Kidney (tissue), 14 donors: ENCODE data around the gene SIM1. TPM values are rescaled to one million over a fixed set of nuclear protein-coding genes. Genes with fewer than 3 reads are reported as not detected.

Experiments
- DNase-seq, 5 donors: peaks; one replicate each; pipeline ENCODE4 v3.0.0-alpha.2; 2013 to 2020
- FAIRE-seq: peaks from 2 replicates; lab custom pipeline; 2012; peaks lifted over from hg19 to GRCh38; lab: Jason Lieb, UNC
- H3K27ac ChIP-seq, 2 donors: one replicate each; pipeline ENCODE4 v1.7.0; 2013; ENCODE audit warnings: low read depth in 2 of 2, low read length in 2 of 2, inconsistent platforms in 1 of 2
- H3K27me3 ChIP-seq: one replicate; pipeline ENCODE4 v1.7.1; 2013; ENCODE audit warnings: low read length, inconsistent platforms; ENCODE audit not compliant: control insufficient read depth, insufficient read depth
- H3K36me3 ChIP-seq, 3 donors: one replicate each; pipeline versions ENCODE4 v1.7.0 to v1.7.1; 2013; ENCODE audit warnings: low read length in 3 of 3, control low read depth in 1 of 3, inconsistent platforms in 1 of 3; ENCODE audit not compliant: insufficient read depth in 3 of 3, control insufficient read depth in 2 of 3
- H3K4me1 ChIP-seq, 3 donors: one replicate each; pipeline versions ENCODE4 v1.7.0 to v1.7.1; 2013; ENCODE audit warnings: low read length in 3 of 3, inconsistent platforms in 1 of 3, low read depth in 1 of 3; ENCODE audit not compliant: control insufficient read depth in 2 of 3, insufficient read depth in 2 of 3
- H3K4me3 ChIP-seq, 3 donors: one replicate each; pipeline versions ENCODE4 v1.7.0 to v1.8.1; 2013; ENCODE audit warnings: low read length in 3 of 3, control low read depth in 1 of 3, inconsistent platforms in 1 of 3
- H3K9ac ChIP-seq, 3 donors: one replicate each; pipeline versions ENCODE4 v1.7.0 to v1.7.1; 2013; ENCODE audit warnings: low read length in 3 of 3, control low read depth in 1 of 3, inconsistent platforms in 1 of 3
- H3K9me3 ChIP-seq, 3 donors: one replicate each; pipeline versions ENCODE4 v1.7.0 to v1.7.1; 2013; ENCODE audit warnings: low read length in 3 of 3, control low read depth in 1 of 3, inconsistent platforms in 1 of 3; ENCODE audit not compliant: control insufficient read depth in 2 of 3, insufficient read depth in 1 of 3
- intact Hi-C: fragments of 100-400 bp; cut with DNase I; formaldehyde crosslinking; loops from one replicate; pipeline ENCODE4 v1.11.1; 2022
- polyA plus RNA-seq: library from polyadenylated mRNA; stranded (reverse); fragments of 350-450 nt; fragmentation: Illumina TruSeq; extraction: RNeasy Lipid Tissue Mini Kit (QIAGEN cat#74804); gene quantifications from one replicate; pipeline ENCODE4 v1.2.3, GENCODE V29; 2014; ENCODE audit warnings: low read depth, low replicate concordance; ENCODE audit not compliant: insufficient read depth
- total RNA-seq: library from RNA; stranded (reverse); fragmentation: NEBNext Ultra II Directional; extraction: Animal tissue kit (Norgen Biotek cat#: 25700); gene quantifications from one replicate; pipeline ENCODE4 v1.2.1, GENCODE V29; 2021
- TF ChIP-seq, protein P1 (sequence below): IDR thresholded peaks from 3 replicates; pipeline ENCODE4 v1.5.1; 2012; ENCODE audit warnings: mild to moderate bottlenecking, moderate library complexity, borderline replicate concordance; ENCODE audit not compliant: insufficient read depth; ENCODE audit errors: extremely low read depth
- donor health status: control.
- donor health status: control.
- donor health status: control.
- donor health status: control.
- donor health status: control.
- donor health status: DM: yes; HTN: yes; CAD: no.
- donor health status: Normal renal cell carcinoma (clear cell type).

SIM1 gene
- total and polyA plus RNA-seq, 2 donors from 2014 or later, result 4.4 to 31.8 TPM

- DNase-seq (peak; percentile 83 to 88 (median 85)), FAIRE-seq (no peak)
- intact Hi-C loops, result no loop called here
- Histone ChIP-seq H3K4me1 (peaks cover 0 to 3% (median 0%) of the 10 kb centered on the region in 3 donors), H3K9ac (peak overlapping the region in 2 of 3 donors; percentile 32 to 67), H3K9me3 (no peaks in the 10 kb centered on the region), H3K4me3 (peak overlapping the region in 2 of 3 donors; percentile 33 to 77), H3K27ac (peak overlapping the region; percentile 86 to 94), H3K27me3 (peaks cover 58% of the 10 kb centered on the region), H3K36me3 (peaks cover 0 to 5% (median 0%) of the 10 kb centered on the region in 3 donors)
- TF ChIP-seq, protein P1, sequence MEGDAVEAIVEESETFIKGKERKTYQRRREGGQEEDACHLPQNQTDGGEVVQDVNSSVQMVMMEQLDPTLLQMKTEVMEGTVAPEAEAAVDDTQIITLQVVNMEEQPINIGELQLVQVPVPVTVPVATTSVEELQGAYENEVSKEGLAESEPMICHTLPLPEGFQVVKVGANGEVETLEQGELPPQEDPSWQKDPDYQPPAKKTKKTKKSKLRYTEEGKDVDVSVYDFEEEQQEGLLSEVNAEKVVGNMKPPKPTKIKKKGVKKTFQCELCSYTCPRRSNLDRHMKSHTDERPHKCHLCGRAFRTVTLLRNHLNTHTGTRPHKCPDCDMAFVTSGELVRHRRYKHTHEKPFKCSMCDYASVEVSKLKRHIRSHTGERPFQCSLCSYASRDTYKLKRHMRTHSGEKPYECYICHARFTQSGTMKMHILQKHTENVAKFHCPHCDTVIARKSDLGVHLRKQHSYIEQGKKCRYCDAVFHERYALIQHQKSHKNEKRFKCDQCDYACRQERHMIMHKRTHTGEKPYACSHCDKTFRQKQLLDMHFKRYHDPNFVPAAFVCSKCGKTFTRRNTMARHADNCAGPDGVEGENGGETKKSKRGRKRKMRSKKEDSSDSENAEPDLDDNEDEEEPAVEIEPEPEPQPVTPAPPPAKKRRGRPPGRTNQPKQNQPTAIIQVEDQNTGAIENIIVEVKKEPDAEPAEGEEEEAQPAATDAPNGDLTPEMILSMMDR, result no peak
Measured at GRCh38 chr6:100467129-100468015, 2.7 kb upstream of the SIM1 start.

- Histone ChIP-seq H3K9me3 (no peaks in the 10 kb centered on the region), H3K4me1 (peaks cover 0 to 3% (median 0%) of the 10 kb centered on the region in 3 donors), H3K27ac (peak overlapping the region; percentile 86 to 94), H3K4me3 (peak overlapping the region in 2 of 3 donors; percentile 33 to 77), H3K9ac (peak overlapping the region; percentile 25 to 69 (median 67)), H3K36me3 (peaks cover 0 to 5% (median 0%) of the 10 kb centered on the region in 3 donors), H3K27me3 (peaks cover 61% of the 10 kb centered on the region)
- FAIRE-seq (no peak), DNase-seq (peak in 2 of 5 donors; percentile 37 to 72)
- intact Hi-C loops, result no loop called here
- TF ChIP-seq, protein P1, result no peak
Measured at GRCh38 chr6:100466410-100467128, 1.8 kb upstream of the SIM1 start.

- FAIRE-seq (no peak), DNase-seq (peak in 1 of 5 donors; percentile 62)
- H3K27me3 ChIP-seq, result peaks cover 62% of the 10 kb centered on the region
- peaks cover 0 to 3% (median 0%) of the 10 kb centered on the region in 3 donors for H3K4me1 ChIP-seq
- H3K27ac ChIP-seq, result peak overlapping the region; percentile 86 to 94
- peak overlapping the region; percentile 35 to 69 (median 67) for H3K9ac ChIP-seq
- H3K36me3 ChIP-seq, result peaks cover 0 to 5% (median 0%) of the 10 kb centered on the region in 3 donors
- H3K4me3 ChIP-seq, result peak overlapping the region; percentile 53 to 77 (median 63)
- intact Hi-C loops, result no loop called here
- no peaks in the 10 kb centered on the region for H3K9me3 ChIP-seq
- TF ChIP-seq, protein P1, result no peak
Measured at GRCh38 chr6:100465701-100466409, 1.1 kb upstream of the SIM1 start.
